ENCODE data around the gene DDX49. TPM values are rescaled to one million over a fixed set of nuclear protein-coding genes. Genes with fewer than 3 reads are reported as not detected.

Gene DDX49
- total and polyA plus RNA-seq, 9 of the 15 experiments (the other 6 are each of a cell fraction or from before 2014, with no cell fraction given) = 1.1 to 113 (median 45.7) TPM

GRCh38 chr19:18919086-18919899 lies at the start of gene DDX49, which contains the start of gene COPE (continued):
- TF ChIP-seq, protein P1, sequence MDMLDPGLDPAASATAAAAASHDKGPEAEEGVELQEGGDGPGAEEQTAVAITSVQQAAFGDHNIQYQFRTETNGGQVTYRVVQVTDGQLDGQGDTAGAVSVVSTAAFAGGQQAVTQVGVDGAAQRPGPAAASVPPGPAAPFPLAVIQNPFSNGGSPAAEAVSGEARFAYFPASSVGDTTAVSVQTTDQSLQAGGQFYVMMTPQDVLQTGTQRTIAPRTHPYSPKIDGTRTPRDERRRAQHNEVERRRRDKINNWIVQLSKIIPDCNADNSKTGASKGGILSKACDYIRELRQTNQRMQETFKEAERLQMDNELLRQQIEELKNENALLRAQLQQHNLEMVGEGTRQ (CRISPR knock-in tag; IDR thresholded peaks at IDR 0.05) = no peak
- TF ChIP-seq PURB (CRISPR knock-in tag; IDR thresholded peaks at IDR 0.05; ENCODE audit: low read depth) = no peak
- no peak for TF ChIP-seq PCBP1 (IDR thresholded peaks at IDR 0.05; ENCODE audit: low read depth, low read length, poor library complexity, severe bottlenecking)
- peak; percentile 52 to 99; a peak in 2 of 4 replicates for TF ChIP-seq MLLT1 (IDR thresholded peaks at IDR 0.05)
- TF ChIP-seq MAFK (IDR thresholded peaks at IDR 0.05; ENCODE audit: low read length) = no peak
- peak; percentile 93 for TF ChIP-seq CXXC5 (CRISPR knock-in tag; IDR thresholded peaks at IDR 0.05)
- TF ChIP-seq, protein P2, sequence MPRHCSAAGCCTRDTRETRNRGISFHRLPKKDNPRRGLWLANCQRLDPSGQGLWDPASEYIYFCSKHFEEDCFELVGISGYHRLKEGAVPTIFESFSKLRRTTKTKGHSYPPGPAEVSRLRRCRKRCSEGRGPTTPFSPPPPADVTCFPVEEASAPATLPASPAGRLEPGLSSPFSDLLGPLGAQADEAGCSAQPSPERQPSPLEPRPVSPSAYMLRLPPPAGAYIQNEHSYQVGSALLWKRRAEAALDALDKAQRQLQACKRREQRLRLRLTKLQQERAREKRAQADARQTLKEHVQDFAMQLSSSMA (CRISPR knock-in tag; IDR thresholded peaks at IDR 0.05) = no peak
- peak; percentile 63 for TF ChIP-seq ESRRA (IDR thresholded peaks at IDR 0.05; ENCODE audit: borderline replicate concordance, low read depth)
- TF ChIP-seq FOSL1 (tag; conservative IDR thresholded peaks at IDR 0.05) = peak; percentile 83
- peak; percentile 70; the same call in 1 of the 2 replicates for TF ChIP-seq BACH1 (tag; IDR thresholded peaks at IDR 0.05)
- no peak for TF ChIP-seq ZNF449 (CRISPR knock-in tag; IDR thresholded peaks at IDR 0.05)

All from K562 (cell line).